ENCODE results near the gene KIF26A. TPM values are rescaled to one million over a fixed set of nuclear protein-coding genes. Genes with fewer than 3 reads are reported as not detected.

KIF26A gene
- total RNA-seq, 4 donors from 2014 or later: 0.53 to 5.8 (median 1.6) TPM

- no peak overlapping the region for H3K27ac ChIP-seq
- TF ChIP-seq, protein P1, sequence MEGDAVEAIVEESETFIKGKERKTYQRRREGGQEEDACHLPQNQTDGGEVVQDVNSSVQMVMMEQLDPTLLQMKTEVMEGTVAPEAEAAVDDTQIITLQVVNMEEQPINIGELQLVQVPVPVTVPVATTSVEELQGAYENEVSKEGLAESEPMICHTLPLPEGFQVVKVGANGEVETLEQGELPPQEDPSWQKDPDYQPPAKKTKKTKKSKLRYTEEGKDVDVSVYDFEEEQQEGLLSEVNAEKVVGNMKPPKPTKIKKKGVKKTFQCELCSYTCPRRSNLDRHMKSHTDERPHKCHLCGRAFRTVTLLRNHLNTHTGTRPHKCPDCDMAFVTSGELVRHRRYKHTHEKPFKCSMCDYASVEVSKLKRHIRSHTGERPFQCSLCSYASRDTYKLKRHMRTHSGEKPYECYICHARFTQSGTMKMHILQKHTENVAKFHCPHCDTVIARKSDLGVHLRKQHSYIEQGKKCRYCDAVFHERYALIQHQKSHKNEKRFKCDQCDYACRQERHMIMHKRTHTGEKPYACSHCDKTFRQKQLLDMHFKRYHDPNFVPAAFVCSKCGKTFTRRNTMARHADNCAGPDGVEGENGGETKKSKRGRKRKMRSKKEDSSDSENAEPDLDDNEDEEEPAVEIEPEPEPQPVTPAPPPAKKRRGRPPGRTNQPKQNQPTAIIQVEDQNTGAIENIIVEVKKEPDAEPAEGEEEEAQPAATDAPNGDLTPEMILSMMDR (IDR thresholded peaks at IDR 0.05): no peak
- no peak for TF ChIP-seq POLR2A (IDR thresholded peaks at IDR 0.05)
- DNase-seq: peak in 1 of 3 donors; percentile 32
- peaks cover 0 to 11% of the 10 kb centered on the region in 2 donors for H3K27me3 ChIP-seq
- H3K4me3 ChIP-seq: no peak overlapping the region
- peaks cover 0 to 11% (median 4%) of the 10 kb centered on the region in 4 donors for H3K4me1 ChIP-seq
- H3K9me3 ChIP-seq: no peaks in the 10 kb centered on the region
- H3K36me3 ChIP-seq: no peaks in the 10 kb centered on the region
These were observed 4.6 kb downstream of the KIF26A start for GRCh38 chr14:104142946-104143470.

GRCh38 chr14:104143521-104144452, 5.4 kb downstream of the KIF26A start:
- no peak overlapping the region for H3K4me3 ChIP-seq
- peak in 1 of 3 donors; percentile 34 for DNase-seq
- H3K4me1 ChIP-seq: peaks cover 0 to 3% (median 0%) of the 10 kb centered on the region in 4 donors
- no peak overlapping the region for H3K27ac ChIP-seq
- TF ChIP-seq POLR2A (IDR thresholded peaks at IDR 0.05): no peak
- TF ChIP-seq, protein P1 (IDR thresholded peaks at IDR 0.05): no peak
- H3K36me3 ChIP-seq: no peaks in the 10 kb centered on the region
- peaks cover 0 to 3% of the 10 kb centered on the region in 2 donors for H3K27me3 ChIP-seq
- H3K9me3 ChIP-seq: no peaks in the 10 kb centered on the region

- H3K36me3 ChIP-seq: no peaks in the 10 kb centered on the region
- H3K4me1 ChIP-seq: no peaks in the 10 kb centered on the region
- H3K4me3 ChIP-seq: no peak overlapping the region
- no peaks in the 10 kb centered on the region for H3K9me3 ChIP-seq
- H3K27me3 ChIP-seq: no peaks in the 10 kb centered on the region
- no peak overlapping the region for H3K27ac ChIP-seq
- no peak for DNase-seq
- no peak for TF ChIP-seq POLR2A (IDR thresholded peaks at IDR 0.05)
- TF ChIP-seq, protein P1 (IDR thresholded peaks at IDR 0.05): no peak
These were observed 6.0 kb downstream of the KIF26A start for GRCh38 chr14:104144453-104144790.

GRCh38 chr14:104144911-104145825, 6.8 kb downstream of the KIF26A start:
- H3K27ac ChIP-seq: no peak overlapping the region
- no peaks in the 10 kb centered on the region for H3K27me3 ChIP-seq
- no peaks in the 10 kb centered on the region for H3K9me3 ChIP-seq
- H3K4me1 ChIP-seq: peaks cover 0 to 1% (median 0%) of the 10 kb centered on the region in 4 donors
- H3K36me3 ChIP-seq: no peaks in the 10 kb centered on the region
- peak in 1 of 3 donors; percentile 37 for DNase-seq
- no peak overlapping the region for H3K4me3 ChIP-seq
- no peak for TF ChIP-seq POLR2A (IDR thresholded peaks at IDR 0.05)
- TF ChIP-seq, protein P1 (IDR thresholded peaks at IDR 0.05): no peak

DNA sequence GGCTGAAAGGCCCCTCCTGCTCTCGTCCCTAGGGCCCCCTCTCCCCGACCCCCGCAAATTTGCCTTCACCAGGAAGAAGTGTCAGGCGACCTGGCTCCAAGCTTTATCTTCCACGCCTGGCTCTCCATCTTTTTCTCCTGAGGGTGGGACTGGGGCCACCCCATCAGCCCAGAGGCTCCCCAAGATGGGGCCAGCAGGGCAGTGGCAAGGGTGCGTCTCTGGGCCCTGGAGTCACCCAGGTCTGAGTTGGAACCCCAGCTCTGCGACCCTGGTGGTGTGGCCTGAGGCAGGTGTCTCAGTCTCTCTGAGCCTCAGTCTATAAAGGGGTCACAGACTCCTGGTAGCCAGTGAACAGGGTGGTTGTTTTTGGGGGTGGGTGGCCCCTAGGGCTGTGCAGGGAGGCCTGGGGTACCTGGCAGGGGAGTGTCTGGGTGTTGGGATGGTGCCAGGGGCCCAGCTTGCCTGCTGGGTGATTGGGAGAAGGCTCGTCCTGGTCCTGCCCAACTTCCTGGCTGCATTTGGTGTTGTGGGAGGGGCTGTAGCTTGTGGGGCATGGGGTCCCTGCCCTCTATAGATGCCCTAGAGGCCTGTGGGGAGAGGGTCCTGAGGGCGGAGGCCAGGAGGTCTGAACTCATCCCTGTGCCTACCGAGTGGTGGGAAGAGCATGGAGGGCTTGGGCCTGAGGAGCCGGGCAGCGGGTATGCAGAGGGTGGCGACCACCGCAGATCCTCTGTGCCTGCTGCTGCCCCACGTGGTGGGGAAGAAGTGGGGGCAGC, 7.6 kb downstream of the KIF26A start:
- no peaks in the 10 kb centered on the region for H3K36me3 ChIP-seq
- DNase-seq: peak in 1 of 3 donors; percentile 41
- no peak overlapping the region for H3K27ac ChIP-seq
- H3K9me3 ChIP-seq: no peaks in the 10 kb centered on the region
- TF ChIP-seq, protein P1 (IDR thresholded peaks at IDR 0.05): no peak
- no peak for TF ChIP-seq POLR2A (IDR thresholded peaks at IDR 0.05)
- no peaks in the 10 kb centered on the region for H3K27me3 ChIP-seq
- no peak overlapping the region for H3K4me3 ChIP-seq
- H3K4me1 ChIP-seq: peaks cover 0 to 5% (median 0%) of the 10 kb centered on the region in 4 donors
